Activated CD4-positive, alpha-beta T cell treated with anti-CD3 and anti-CD28 coated beads, Interleukin-2, amount 50 U/mL, for 24 hours (primary cell): ENCODE measurements around the gene HIBCH.
"Not testable (repeated sequence)": the region's sequence is repeated elsewhere in the genome, so short reads cannot be mapped to it uniquely, and the experiment has no call there.

Experiments
- DNase-seq, 2 donors: peaks; one replicate each; pipeline ENCODE4 v3.0.0-alpha.2; 2020; ENCODE audit warnings: low read depth in 1 of 2, low spot score in 1 of 2

HIBCH gene

DNA sequence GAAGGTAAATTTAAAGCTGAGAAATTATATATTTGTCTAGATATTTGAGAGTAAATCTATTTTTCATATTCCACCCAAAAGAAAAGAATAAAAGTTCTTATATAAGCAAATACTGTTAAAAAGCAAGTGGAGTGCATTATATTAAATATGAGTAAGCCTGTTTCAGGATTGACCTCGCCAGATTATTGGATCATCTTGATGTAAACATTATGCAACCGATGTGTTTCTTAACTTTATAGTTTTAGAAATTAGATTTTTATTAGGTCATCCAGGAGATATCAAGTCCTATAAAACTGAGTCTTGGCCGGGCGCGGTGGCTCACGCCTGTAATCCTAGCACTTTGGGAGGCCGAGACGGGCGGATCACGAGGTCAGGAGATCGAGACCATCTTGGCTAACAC, 156.8 kb downstream of the HIBCH start:
- DNase-seq = no peak

DNA sequence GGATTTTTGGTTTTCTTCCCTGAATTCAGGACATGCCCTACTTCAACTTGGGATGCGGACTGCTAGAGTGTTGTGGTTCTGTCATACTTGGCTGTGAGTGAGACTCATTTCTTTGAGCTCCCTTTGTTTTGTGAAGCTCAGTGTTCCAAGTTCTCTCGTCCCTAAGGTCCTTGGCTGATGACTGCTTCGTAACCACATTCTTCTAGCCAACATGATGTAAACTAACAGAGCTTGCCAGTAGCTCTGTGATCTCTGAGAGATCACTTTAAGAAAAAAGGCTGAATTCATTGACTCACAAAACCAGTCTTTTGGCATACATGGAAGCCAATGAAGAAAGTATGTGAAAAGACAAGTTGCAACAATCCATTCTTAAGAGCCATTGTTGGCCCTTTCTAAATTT, 160.2 kb downstream of the HIBCH start:
- DNase-seq = no peak

DNA sequence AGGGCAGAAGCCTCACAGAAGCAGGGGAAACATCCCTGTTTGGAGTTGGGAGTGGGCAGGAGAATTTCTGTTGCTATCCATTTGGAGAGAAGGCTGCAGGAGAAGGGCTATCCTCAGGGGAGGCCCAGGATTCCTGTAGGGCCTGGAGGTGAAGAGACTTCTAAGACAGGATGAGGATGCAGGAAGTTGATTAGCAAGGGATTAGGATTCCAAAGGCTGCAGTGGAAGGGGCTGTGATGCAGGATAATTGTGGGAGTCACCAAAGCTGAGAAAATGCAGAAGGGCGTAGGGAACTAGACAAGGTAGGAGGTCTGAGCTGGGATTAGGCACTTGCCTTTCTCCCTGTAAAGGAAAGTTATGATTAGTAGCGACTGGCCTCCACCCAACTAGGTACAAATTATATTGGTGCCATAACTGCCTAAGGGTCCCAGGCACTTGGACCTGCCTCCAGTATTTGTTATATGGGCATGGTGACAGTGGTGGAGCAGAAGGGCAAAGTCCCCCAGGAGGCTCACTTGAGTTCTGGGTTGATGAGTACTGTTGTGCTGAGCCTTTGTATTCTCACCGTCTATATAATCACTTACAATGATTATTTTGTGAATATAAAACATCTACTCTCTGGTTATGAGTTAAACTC, 160.7 kb downstream of the HIBCH start:
- no peak for DNase-seq

DNA sequence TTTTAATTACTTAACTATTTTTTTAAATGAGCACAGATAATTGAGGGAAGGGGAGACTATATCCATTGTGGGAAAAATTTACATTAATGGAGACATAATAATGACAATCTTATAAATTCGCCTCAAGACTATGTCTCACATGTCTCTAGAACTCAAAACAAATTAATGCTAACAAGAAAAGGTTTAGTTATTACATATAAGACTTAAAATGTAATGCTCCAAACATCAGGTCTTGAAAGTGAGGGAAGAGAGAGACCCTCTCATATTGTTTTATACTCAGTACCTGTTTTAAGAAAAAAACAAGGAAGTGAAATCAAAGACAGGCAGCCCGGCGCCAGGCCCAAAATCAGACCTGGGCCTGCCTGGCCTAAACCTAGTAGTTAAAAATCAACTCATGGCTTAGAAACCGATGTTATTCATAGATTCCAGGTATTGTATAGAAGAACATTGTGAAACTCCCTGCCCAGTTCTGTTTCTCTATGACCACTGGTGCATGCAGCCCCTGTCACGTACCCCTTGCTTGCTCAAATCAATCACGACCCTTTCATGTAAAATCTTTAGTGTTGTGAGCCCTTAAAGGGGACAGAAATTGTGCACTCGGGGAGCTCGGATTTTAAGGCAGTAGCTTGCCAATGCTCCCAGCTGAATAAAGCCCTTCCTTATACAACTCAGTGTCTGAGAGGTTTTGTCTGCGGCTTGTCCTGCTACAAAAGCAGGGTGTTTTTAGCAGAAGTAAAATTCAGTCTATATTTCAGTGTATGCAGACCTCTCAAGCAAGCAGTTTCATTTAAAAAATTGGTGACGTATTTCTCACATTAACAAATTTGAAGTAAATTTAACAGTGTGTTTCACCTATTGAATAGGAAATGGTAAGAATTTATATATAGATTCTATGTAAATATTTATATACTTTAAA, 161.8 kb downstream of the HIBCH start:
- DNase-seq = not testable (repeated sequence)

DNA sequence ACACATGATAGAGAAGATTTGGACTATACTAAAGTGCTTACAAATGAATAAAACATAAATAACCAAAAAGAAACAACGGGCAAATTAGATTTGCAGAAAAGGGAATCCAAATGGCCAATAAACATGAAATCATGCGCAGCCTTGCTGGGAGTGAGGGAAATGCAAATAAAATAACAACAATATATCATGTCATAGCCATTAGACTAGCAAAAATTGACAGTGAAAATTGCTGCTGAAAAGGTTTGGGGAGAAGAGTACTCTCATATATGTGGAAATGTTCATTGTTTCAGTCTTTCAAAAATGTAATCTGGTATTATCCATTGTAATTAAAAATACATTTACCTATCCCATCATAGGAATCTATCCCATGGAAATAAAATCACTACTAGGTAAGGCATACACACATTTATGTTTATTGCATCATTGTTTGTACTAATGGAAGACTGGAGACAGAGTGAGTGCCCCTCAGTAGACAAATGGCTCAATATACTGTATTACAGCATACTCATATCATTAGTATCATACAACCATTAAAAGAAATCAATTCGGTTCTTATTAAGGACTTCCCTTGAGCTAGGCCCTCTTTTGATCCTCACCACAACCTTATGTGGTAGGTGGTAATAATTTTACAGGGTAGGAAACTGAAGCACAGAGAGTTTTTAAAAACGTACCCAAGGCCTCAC, 163.0 kb downstream of the HIBCH start:
- no peak for DNase-seq
